ENCODE measurements around the gene ATP6V1G2. TPM values are rescaled to one million over a fixed set of nuclear protein-coding genes. Genes with fewer than 3 reads are reported as not detected.
A peak's percentile ranks its signal among the peaks of the same experiment; 100 is the strongest.
"Not testable (repeated sequence)": the region's sequence is repeated elsewhere in the genome, so short reads cannot be mapped to it uniquely, and the experiment has no call there.

Gene ATP6V1G2
- total and polyA plus RNA-seq, 8 donors, result 0.16 to 2.1 (median 0.50) TPM

GRCh38 chr6:31502586-31502985 is 43.8 kb downstream of the ATP6V1G2 start:
- TF ChIP-seq, protein P1, sequence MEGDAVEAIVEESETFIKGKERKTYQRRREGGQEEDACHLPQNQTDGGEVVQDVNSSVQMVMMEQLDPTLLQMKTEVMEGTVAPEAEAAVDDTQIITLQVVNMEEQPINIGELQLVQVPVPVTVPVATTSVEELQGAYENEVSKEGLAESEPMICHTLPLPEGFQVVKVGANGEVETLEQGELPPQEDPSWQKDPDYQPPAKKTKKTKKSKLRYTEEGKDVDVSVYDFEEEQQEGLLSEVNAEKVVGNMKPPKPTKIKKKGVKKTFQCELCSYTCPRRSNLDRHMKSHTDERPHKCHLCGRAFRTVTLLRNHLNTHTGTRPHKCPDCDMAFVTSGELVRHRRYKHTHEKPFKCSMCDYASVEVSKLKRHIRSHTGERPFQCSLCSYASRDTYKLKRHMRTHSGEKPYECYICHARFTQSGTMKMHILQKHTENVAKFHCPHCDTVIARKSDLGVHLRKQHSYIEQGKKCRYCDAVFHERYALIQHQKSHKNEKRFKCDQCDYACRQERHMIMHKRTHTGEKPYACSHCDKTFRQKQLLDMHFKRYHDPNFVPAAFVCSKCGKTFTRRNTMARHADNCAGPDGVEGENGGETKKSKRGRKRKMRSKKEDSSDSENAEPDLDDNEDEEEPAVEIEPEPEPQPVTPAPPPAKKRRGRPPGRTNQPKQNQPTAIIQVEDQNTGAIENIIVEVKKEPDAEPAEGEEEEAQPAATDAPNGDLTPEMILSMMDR (IDR thresholded peaks at IDR 0.05), result no peak
- Histone ChIP-seq H3K4me1 (no peaks in the 10 kb centered on the region), H3K27ac (no peak overlapping the region), H3K9me3 (no peaks in the 10 kb centered on the region), H3K27me3 (no peaks in the 10 kb centered on the region), H3K4me3 (no peak overlapping the region), H3K36me3 (no peaks in the 10 kb centered on the region)
- intact Hi-C loops (cut with DNase I), result no loop called here
- ATAC-seq (no peak), DNase-seq (no peak), FAIRE-seq (no peak)

DNA sequence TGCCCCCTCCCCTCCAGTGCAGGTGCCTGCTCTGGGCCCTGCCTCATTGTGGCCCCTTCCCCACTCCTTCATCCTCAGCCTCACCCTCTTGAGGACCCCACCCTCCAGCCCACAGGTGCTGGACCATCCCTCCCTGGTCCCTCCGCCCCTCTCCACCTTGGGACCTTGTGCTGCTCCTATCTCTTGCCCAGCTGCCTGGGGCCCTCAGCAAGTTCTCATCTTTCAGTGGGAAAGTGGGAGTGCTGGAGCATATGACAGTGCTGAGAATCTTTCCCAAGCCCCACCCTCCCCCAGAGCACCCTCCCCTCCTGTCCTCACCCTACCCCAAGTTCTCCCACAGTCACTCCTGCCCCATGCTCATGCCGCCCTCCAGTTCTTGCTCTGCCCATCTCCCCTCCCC is 46.8 kb downstream of the ATP6V1G2 start:
- H3K9me3 ChIP-seq; H3K27me3 ChIP-seq; DNase-seq; H3K36me3 ChIP-seq; intact Hi-C loops (cut with DNase I); H3K4me1 ChIP-seq; ATAC-seq; H3K4me3 ChIP-seq; FAIRE-seq; H3K27ac ChIP-seq: not testable (repeated sequence)
- WGBS, 2 donors, result 90% methylated on average over 1 of the region's 2 CpGs; no CpG with 5 or more reads in 1 of the 2 donors

DNA sequence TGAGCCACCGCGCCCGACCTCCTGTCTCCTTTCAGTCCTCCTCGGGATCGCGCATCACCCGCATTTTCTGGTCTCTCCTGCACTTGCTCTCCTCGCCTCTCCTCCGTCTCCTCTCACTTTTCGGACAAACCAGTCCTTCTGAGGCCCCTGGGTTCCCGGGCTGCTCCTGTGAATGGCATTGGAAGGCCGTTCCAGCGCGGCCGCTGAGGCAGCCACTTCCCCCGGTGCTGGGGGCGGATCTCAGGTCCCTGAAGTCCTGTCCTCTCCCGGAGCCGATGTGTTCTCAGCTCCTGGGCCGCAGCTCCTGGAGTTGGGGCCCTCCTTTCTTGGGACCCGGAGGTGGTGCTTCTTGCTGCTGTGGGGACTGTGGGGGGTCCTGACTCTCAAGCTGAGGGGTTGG is 47.7 kb downstream of the ATP6V1G2 start:
- Histone ChIP-seq H3K4me3 (no peak overlapping the region), H3K36me3 (no peaks in the 10 kb centered on the region), H3K4me1 (peaks cover 0 to 3% (median 0%) of the 10 kb centered on the region in 3 donors), H3K9me3 (no peaks in the 10 kb centered on the region), H3K27me3 (no peaks in the 10 kb centered on the region), H3K27ac (no peak overlapping the region)
- DNase-seq (no peak), ATAC-seq (no peak), FAIRE-seq (no peak)
- TF ChIP-seq, protein P1 (IDR thresholded peaks at IDR 0.05), result no peak
- intact Hi-C loops (cut with DNase I), result no loop called here
- WGBS, 2 donors, result 5 to 17% methylated on average over 20 to 21 of the region's 21 CpGs

GRCh38 chr6:31497531-31498476 is 48.6 kb downstream of the ATP6V1G2 start, which contains the start of gene MICB:
Gene MICB (plus strand): TSS chr6:31498145. CDS start chr6:31498194, 49 bp downstream.
- intact Hi-C loops (cut with DNase I), result no loop called here
- Histone ChIP-seq H3K4me3 (peak within 1 kb of the TSS; percentile 30 to 60 (median 46)), H3K27me3 (no peaks in the 10 kb centered on the region), H3K9me3 (no peaks in the 10 kb centered on the region), H3K36me3 (no peaks in the 10 kb centered on the region), H3K4me1 (peaks cover 0 to 3% (median 0%) of the 10 kb centered on the region in 3 donors), H3K27ac (peak within 1 kb of the TSS in 2 of 4 donors; percentile 55 to 56)
- peak; percentile 75 to 88 (median 80) for ATAC-seq
- FAIRE-seq, result no peak
- TF ChIP-seq, protein P1 (IDR thresholded peaks at IDR 0.05), result no peak
- WGBS, 2 donors, result 0 to 1% methylated on average over 62 to 64 of the region's 64 CpGs
- DNase-seq, result peak; percentile 64 to 85 (median 77)

DNA sequence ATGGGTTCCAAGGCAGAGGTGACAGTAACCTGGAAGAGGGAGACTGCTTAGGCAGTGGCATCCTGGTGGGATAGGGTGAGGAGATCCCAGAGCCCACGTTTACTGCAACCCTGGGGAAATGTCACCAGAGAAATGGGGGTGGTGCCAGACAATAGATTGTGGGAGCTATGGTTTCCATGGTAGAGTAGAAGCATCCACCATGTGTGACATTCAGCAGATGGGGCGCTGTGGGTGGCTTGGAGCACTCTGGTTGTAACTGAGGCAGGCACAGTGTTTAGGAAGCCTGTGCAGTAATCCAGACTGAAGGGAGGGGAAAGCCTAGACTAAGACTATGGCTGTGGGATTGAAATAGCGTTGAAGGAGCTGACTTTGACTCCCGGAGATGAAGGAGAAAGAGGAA is 49.6 kb downstream of the ATP6V1G2 start:
- H3K27ac ChIP-seq; H3K4me3 ChIP-seq; FAIRE-seq; H3K9me3 ChIP-seq; H3K27me3 ChIP-seq; DNase-seq; H3K4me1 ChIP-seq; intact Hi-C loops (cut with DNase I); ATAC-seq; H3K36me3 ChIP-seq: not testable (repeated sequence)
- WGBS, 2 donors, result 40 to 58% methylated on average over 3 to 4 of the region's 4 CpGs

- H3K27me3 ChIP-seq, result no peaks in the 10 kb centered on the region
- TF ChIP-seq, protein P1 (IDR thresholded peaks at IDR 0.05), result no peak
- no peaks in the 10 kb centered on the region for H3K36me3 ChIP-seq
- DNase-seq, result no peak
- peak overlapping the region in 1 of 4 donors; percentile 46 for H3K27ac ChIP-seq
- peaks cover 0 to 3% (median 0%) of the 10 kb centered on the region in 3 donors for H3K4me1 ChIP-seq
- ATAC-seq, result no peak
- H3K4me3 ChIP-seq, result no peak overlapping the region
- no peak for FAIRE-seq
- no peaks in the 10 kb centered on the region for H3K9me3 ChIP-seq
- intact Hi-C loops (cut with DNase I), result no loop called here
- WGBS, 2 donors, result 80 to 89% methylated on average over 2 of the region's 2 CpGs
Observed at GRCh38 chr6:31495580-31495979, 50.8 kb downstream of the ATP6V1G2 start.

All from pancreas (tissue), 10 donors.